OCI-LY1 (cell line): ENCODE data around the gene TYW1B.
"Not testable (repeated sequence)": the region's sequence is repeated elsewhere in the genome, so short reads cannot be mapped to it uniquely, and the experiment has no call there.

Experiments
- H2AFZ ChIP-seq: fragments of 200-600 bp; sonication (generic), shearing (Covaris generic); 2 replicates; pipeline ENCODE4 v1.6.0; 2014; ENCODE audit warnings: antibody characterized with exemption, mild to moderate bottlenecking, low read length
- H3F3A ChIP-seq: fragments of 200-600 bp; sonication (generic), shearing (Covaris generic); 2 replicates; pipeline ENCODE4 v1.6.0; 2014; ENCODE audit warnings: mild to moderate bottlenecking, antibody characterized with exemption, low read length, moderate library complexity; ENCODE audit not compliant: insufficient read depth
- H3K27ac ChIP-seq: fragments of 200-600 bp; sonication (generic); 2 replicates; pipeline ENCODE4 v1.5.1; 2014; ENCODE audit warnings: low read length, mixed run types, mild to moderate bottlenecking, low read depth; ENCODE audit not compliant: poor library complexity, severe bottlenecking
- H3K27me3 ChIP-seq: fragments of 200-600 bp; sonication (generic); 2 replicates; pipeline ENCODE4 v1.6.0; 2014; ENCODE audit warnings: antibody characterized with exemption, mild to moderate bottlenecking, low read length, moderate library complexity; ENCODE audit not compliant: insufficient read depth
- H3K36me3 ChIP-seq: fragments of 200-600 bp; sonication (generic); 2 replicates; pipeline ENCODE4 v1.6.1; 2014; ENCODE audit warnings: mild to moderate bottlenecking, antibody characterized with exemption, low read length, moderate library complexity, mixed read lengths; ENCODE audit not compliant: insufficient read depth
- H3K4me1 ChIP-seq: fragments of 200-600 bp; sonication (generic); 2 replicates; pipeline ENCODE4 v1.5.1; 2014; ENCODE audit warnings: mild to moderate bottlenecking, low read length, moderate library complexity; ENCODE audit not compliant: insufficient read depth, severe bottlenecking
- H3K4me2 ChIP-seq: fragments of 200-600 bp; sonication (generic), shearing (Covaris generic); 2 replicates; pipeline ENCODE4 v1.6.1; 2014; ENCODE audit warnings: low read length
- H3K4me3 ChIP-seq: fragments of 200-600 bp; sonication (generic); 2 replicates; pipeline ENCODE4 v1.5.1; 2014; ENCODE audit warnings: low read length, low read depth, mild to moderate bottlenecking, mixed read lengths; ENCODE audit not compliant: poor library complexity, severe bottlenecking
- H3K79me2 ChIP-seq: fragments of 200-600 bp; shearing (Covaris generic); 2 replicates; pipeline ENCODE4 v1.6.1; 2016; ENCODE audit warnings: mixed run types, low read length, mixed read lengths; ENCODE audit not compliant: insufficient read depth
- H3K9ac ChIP-seq: fragments of 200-600 bp; sonication (generic), shearing (Covaris generic); 2 replicates; pipeline ENCODE4 v1.6.1; 2014; ENCODE audit warnings: mild to moderate bottlenecking, low read length, mixed read lengths
- H3K9me2 ChIP-seq: fragments of 200-600 bp; sonication (generic), shearing (Covaris generic); 2 replicates; pipeline ENCODE4 v1.6.1; 2014; ENCODE audit warnings: low read depth, mild to moderate bottlenecking, low read length, mixed read lengths
- H3K9me3 ChIP-seq: fragments of 200-600 bp; shearing (Covaris generic); 2 replicates; pipeline ENCODE4 v1.6.1; 2014; ENCODE audit warnings: low read length, mixed read lengths
- H4K20me1 ChIP-seq: fragments of 200-600 bp; sonication (generic), shearing (Covaris generic); 2 replicates; pipeline ENCODE4 v1.6.0; 2016; ENCODE audit warnings: mild to moderate bottlenecking, low read length; ENCODE audit not compliant: insufficient read depth
- CTCF ChIP-seq: fragments of 200-600 bp; sonication (generic), shearing (Covaris generic); IDR thresholded peaks from 2 replicates; pipeline ENCODE4 v1.5.1; 2017; ENCODE audit warnings: mild to moderate bottlenecking, antibody characterized with exemption, low read length, moderate library complexity, mixed read lengths
- EZH2 ChIP-seq: fragments of 200-600 bp; sonication (generic), shearing (Covaris generic); IDR thresholded peaks from 2 replicates; pipeline ENCODE4 v1.8.0; 2017; ENCODE audit warnings: borderline replicate concordance, mixed run types, mild to moderate bottlenecking, antibody characterized with exemption, low read length, moderate library complexity, mixed read lengths

Gene TYW1B

DNA sequence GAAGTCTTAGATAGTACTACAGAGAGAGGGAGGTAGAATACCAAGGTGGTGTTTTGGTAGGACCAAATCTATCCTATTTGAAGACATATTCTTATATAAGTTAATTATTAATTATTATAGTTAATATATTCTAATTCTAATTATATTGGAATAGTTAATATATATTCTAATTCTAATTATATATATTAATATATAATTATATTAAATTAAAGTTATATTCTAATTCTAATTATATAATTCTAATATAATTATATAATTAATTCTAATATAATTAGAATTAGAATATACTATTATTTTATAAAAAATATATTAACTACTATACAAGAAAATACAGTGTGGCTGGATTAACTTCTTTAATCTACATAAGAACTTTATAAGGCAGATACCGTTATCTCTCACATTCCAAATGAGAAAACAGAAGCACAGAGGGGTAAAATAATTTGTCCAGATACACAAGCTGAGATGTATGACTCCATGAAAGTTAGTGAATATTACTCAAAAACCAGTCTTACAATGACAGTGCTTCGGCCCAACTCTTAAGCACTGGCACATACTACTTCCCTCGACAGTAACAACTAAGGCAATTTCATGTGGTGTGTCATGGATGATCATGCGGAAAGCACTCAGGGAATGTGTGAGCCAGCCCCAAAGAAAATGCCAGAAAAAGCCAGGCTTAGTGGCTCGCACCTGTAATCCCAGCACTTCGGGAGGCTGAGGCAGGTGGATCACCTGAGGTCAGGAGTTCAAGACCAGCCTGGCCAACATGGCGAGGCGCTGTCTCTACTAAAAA, 42.6 kb downstream of the TYW1B start:
- no peak overlapping the region for H3K9ac ChIP-seq
- no peaks in the 10 kb centered on the region for H4K20me1 ChIP-seq
- H3K4me1 ChIP-seq = no peaks in the 10 kb centered on the region
- no peak overlapping the region for H3K27ac ChIP-seq
- no peak overlapping the region for H3K4me3 ChIP-seq
- H3K9me2 ChIP-seq = no peaks in the 10 kb centered on the region
- no peaks in the 10 kb centered on the region for H3K27me3 ChIP-seq
- no peaks in the 10 kb centered on the region for H3K36me3 ChIP-seq
- no peaks in the 10 kb centered on the region for H3K79me2 ChIP-seq
- H3K4me2 ChIP-seq = no peak overlapping the region
- H3K9me3 ChIP-seq = no peaks in the 10 kb centered on the region
- no peak overlapping the region for H2AFZ ChIP-seq
- no peaks in the 10 kb centered on the region for H3F3A ChIP-seq
- no peak for TF ChIP-seq EZH2
- no peak for TF ChIP-seq CTCF

DNA sequence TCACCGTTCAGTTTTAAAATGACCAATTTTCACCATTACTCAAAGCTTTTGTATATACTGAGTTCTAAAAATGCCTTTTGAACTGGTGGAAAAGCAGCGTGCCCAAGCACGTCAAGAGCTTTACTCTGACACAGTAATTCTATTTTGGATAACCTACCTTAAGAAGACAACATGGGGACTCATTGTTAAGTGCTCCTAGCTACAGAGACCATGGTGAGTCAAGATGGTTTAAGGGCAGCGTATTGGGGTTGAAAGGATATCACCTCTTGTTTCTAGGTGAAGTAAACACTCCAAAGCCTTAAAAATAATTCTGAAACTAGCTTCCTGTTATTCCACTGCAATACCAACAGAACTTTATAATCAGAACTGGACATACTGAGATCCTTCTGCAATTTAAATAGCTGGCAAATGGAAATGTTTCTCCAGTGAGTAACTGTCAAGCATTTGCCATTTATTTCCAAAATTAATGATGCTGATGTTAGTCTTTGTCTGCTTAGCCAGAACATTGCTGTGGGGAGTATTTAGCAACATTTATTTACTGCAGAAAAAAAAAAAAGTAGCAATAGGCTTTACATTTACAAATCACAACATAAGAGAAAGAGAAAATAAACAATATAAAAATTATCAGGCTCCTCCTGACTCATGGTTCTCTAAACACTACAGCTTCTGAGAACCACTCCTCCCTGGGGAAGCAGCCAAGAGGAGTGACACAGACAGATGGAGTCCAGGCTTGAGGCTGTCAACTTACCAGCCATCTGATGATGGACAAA, 44.2 kb downstream of the TYW1B start:
- not testable (repeated sequence) for H3K4me2 ChIP-seq, H3K9ac ChIP-seq, H2AFZ ChIP-seq, H3K27me3 ChIP-seq, H3K79me2 ChIP-seq, H3F3A ChIP-seq, H4K20me1 ChIP-seq, H3K4me3 ChIP-seq, H3K9me2 ChIP-seq, H3K4me1 ChIP-seq, H3K9me3 ChIP-seq, H3K36me3 ChIP-seq, H3K27ac ChIP-seq

- Histone ChIP-seq H3K27ac (no peak overlapping the region), H3F3A (no peaks in the 10 kb centered on the region), H3K4me1 (no peaks in the 10 kb centered on the region), H3K79me2 (no peaks in the 10 kb centered on the region), H2AFZ (no peak overlapping the region), H3K36me3 (no peaks in the 10 kb centered on the region; the same call in 1 of the 2 replicates), H3K4me3 (no peak overlapping the region), H3K9ac (no peak overlapping the region), H3K9me3 (no peaks in the 10 kb centered on the region), H3K9me2 (no peaks in the 10 kb centered on the region), H3K27me3 (no peaks in the 10 kb centered on the region), H3K4me2 (no peak overlapping the region), H4K20me1 (no peaks in the 10 kb centered on the region)
- TF ChIP-seq CTCF = no peak
- no peak for TF ChIP-seq EZH2
These were observed 46.4 kb downstream of the TYW1B start for GRCh38 chr7:72781631-72782030.
